Brain microvascular endothelial cell (primary cell): Measurements from ENCODE around the gene PLCB2.

Source experiments
- DNase-seq: peaks from one replicate; pipeline ENCODE4 v3.0.0-alpha.2; 2020
- H3K27ac ChIP-seq: fragments of 250-450 bp; sonication (Bioruptor Pico); 2 replicates; pipeline ENCODE4 v1.5.1; 2020; ENCODE audit warnings: mild to moderate bottlenecking, moderate library complexity
- H3K27me3 ChIP-seq: fragments of 250-450 bp; sonication (Bioruptor Pico); replicated peaks from 2 replicates; pipeline ENCODE4 v1.5.1; 2020; ENCODE audit warnings: mild to moderate bottlenecking
- H3K36me3 ChIP-seq: fragments of 250-450 bp; sonication (Bioruptor Pico); replicated peaks from 2 replicates; pipeline ENCODE4 v1.5.1; 2020; ENCODE audit warnings: mild to moderate bottlenecking
- H3K4me3 ChIP-seq: 2 replicates; pipeline ENCODE4 v1.5.1; 2011; ENCODE audit warnings: low read depth, mild to moderate bottlenecking, control low read depth, low read length, moderate library complexity
- in situ Hi-C: cut with HindIII; loops from 2 replicates; pipeline ENCODE4 v1.10.0; 2017; ENCODE audit warnings: low sequenced_read_pairs, low pct_ligation_motif_present
- TF ChIP-seq, protein P1 (sequence below): IDR thresholded peaks from 2 replicates; pipeline ENCODE4 v1.5.1; 2011; ENCODE audit warnings: low read depth, mild to moderate bottlenecking, moderate library complexity, low read length, control low read depth, inconsistent platforms; ENCODE audit errors: missing control alignments

The PLCB2 gene

DNA sequence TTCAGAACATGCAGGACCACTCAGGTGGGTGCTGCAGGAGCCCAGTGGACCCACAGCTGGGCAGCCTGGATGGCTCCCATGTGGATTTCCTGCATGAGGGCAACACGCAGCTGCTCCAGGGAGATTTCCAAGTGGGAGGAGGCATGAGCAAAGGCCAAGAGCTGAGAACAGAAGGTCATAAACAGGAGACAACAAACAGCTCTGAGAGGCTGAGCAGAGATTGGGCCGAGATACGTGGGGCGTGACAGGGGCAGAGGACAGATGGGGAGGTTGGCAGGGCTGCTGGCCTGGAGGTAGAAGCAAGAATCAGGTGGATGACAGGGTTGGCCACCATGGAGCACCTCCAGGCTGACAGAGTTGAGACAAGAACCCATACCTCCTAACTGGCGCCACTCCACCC, 46.0 kb upstream of the PLCB2 start:
- Histone ChIP-seq H3K36me3 (no peaks in the 10 kb centered on the region), H3K27me3 (no peaks in the 10 kb centered on the region), H3K27ac (no peak overlapping the region), H3K4me3 (no peak overlapping the region)
- DNase-seq, result no peak
- TF ChIP-seq, protein P1, sequence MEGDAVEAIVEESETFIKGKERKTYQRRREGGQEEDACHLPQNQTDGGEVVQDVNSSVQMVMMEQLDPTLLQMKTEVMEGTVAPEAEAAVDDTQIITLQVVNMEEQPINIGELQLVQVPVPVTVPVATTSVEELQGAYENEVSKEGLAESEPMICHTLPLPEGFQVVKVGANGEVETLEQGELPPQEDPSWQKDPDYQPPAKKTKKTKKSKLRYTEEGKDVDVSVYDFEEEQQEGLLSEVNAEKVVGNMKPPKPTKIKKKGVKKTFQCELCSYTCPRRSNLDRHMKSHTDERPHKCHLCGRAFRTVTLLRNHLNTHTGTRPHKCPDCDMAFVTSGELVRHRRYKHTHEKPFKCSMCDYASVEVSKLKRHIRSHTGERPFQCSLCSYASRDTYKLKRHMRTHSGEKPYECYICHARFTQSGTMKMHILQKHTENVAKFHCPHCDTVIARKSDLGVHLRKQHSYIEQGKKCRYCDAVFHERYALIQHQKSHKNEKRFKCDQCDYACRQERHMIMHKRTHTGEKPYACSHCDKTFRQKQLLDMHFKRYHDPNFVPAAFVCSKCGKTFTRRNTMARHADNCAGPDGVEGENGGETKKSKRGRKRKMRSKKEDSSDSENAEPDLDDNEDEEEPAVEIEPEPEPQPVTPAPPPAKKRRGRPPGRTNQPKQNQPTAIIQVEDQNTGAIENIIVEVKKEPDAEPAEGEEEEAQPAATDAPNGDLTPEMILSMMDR, result no peak
- in situ Hi-C loops, result no loop called here

DNA sequence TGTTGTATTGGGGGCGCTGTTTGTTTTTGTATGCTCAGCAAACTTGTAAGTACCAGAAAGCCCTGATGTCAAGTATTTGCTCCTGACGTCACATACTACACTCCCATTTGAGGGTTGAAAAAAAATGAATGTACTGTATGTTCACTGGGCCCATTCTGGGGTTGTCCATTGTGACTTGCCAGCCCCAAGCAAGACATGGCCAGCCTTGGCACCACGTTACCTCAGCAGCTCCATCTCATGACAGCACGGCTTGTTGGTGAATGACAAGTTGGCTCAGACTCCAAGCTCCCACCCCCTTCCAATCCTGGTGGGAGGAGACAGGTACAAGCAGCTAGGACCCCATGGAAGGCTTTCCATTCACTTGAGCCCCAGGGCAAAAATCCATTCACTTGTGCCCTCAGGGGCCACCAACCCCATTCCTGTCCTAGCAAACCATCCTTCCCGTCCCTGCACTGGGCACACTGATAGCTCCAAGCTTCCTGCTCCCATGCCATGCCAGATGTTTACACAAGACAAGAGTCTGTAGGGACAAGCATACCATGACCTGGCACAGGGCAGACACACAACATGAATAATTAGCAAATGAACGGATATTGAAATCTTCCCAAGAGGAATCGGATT, 44.7 kb upstream of the PLCB2 start:
- TF ChIP-seq, protein P1, result no peak
- no peak overlapping the region for H3K27ac ChIP-seq
- DNase-seq, result no peak
- H3K4me3 ChIP-seq, result no peak overlapping the region
- H3K36me3 ChIP-seq, result no peaks in the 10 kb centered on the region
- in situ Hi-C loops, result no loop called here
- no peaks in the 10 kb centered on the region for H3K27me3 ChIP-seq

GRCh38 chr15:40349163-40349562, 41.4 kb upstream of the PLCB2 start:
- no peak for DNase-seq
- in situ Hi-C loops, result no loop called here

GRCh38 chr15:40348474-40348870, 40.7 kb upstream of the PLCB2 start:
- Histone ChIP-seq H3K27ac (no peak overlapping the region), H3K36me3 (no peaks in the 10 kb centered on the region), H3K4me3 (no peak overlapping the region), H3K27me3 (no peaks in the 10 kb centered on the region)
- TF ChIP-seq, protein P1, result no peak
- DNase-seq, result no peak
- in situ Hi-C loops, result no loop called here

More at GRCh38 chr15:40349163-40349562, 41.4 kb upstream of the PLCB2 start:
- TF ChIP-seq, protein P1, result no peak
- H3K36me3 ChIP-seq, result no peaks in the 10 kb centered on the region
- H3K27ac ChIP-seq, result no peak overlapping the region
- H3K27me3 ChIP-seq, result no peaks in the 10 kb centered on the region
- no peak overlapping the region for H3K4me3 ChIP-seq

- TF ChIP-seq, protein P1, result no peak
- H3K4me3 ChIP-seq, result no peak overlapping the region
- in situ Hi-C loops, result no loop called here
- DNase-seq, result no peak
- no peak overlapping the region for H3K27ac ChIP-seq
- no peaks in the 10 kb centered on the region for H3K36me3 ChIP-seq
- no peaks in the 10 kb centered on the region for H3K27me3 ChIP-seq
These were observed 40.1 kb upstream of the PLCB2 start for GRCh38 chr15:40347559-40348473.
